DND-41 (cell line): ENCODE measurements around the gene NRXN3.

Experiments
- ATAC-seq: fragments of 200-7000 bp; cut with Tn5 transposase; 3 replicates; pipeline ENCODE4 v1.9.1; 2021; ENCODE audit warnings: low read depth; ENCODE audit not compliant: insufficient read depth
- DNase-seq: peaks from one replicate; pipeline ENCODE4 v3.0.0-alpha.2; 2020
- H2AFZ ChIP-seq: 2 replicates; pipeline ENCODE4 v1.6.0; 2012; ENCODE audit warnings: low read depth, low read length
- H3K27ac ChIP-seq: 2 replicates; pipeline ENCODE4 v1.5.1; 2012; ENCODE audit warnings: low read length, inconsistent platforms
- H3K27me3 ChIP-seq: fragments of 200-600 bp; sonication (generic); 2 replicates; pipeline ENCODE4 v1.6.0; 2012; ENCODE audit warnings: low read length, mild to moderate bottlenecking, inconsistent platforms; ENCODE audit not compliant: insufficient read depth, poor library complexity
- H3K36me3 ChIP-seq: 2 replicates; pipeline ENCODE4 v1.5.1; 2012; ENCODE audit warnings: low read length, inconsistent platforms; ENCODE audit not compliant: insufficient read depth
- H3K4me1 ChIP-seq: 2 replicates; pipeline ENCODE4 v1.5.1; 2012; ENCODE audit warnings: mild to moderate bottlenecking, low read length; ENCODE audit not compliant: insufficient read depth
- H3K4me2 ChIP-seq: 2 replicates; pipeline ENCODE4 v1.6.0; 2012; ENCODE audit warnings: mild to moderate bottlenecking, moderate library complexity, low read length, inconsistent platforms; ENCODE audit not compliant: insufficient read depth
- H3K4me3 ChIP-seq, 2 experiments: fragments of 200-600 bp in 1 of 2; shearing (Covaris generic) in 1 of 2; 2 replicates each; pipeline ENCODE4 v1.5.1; 2012 to 2016; ENCODE audit warnings: inconsistent platforms in 2 of 2, low read length in 2 of 2, mild to moderate bottlenecking in 2 of 2, low read depth in 1 of 2, moderate library complexity in 1 of 2
- H3K79me2 ChIP-seq: 2 replicates; pipeline ENCODE4 v1.6.0; 2012; ENCODE audit warnings: low read length, inconsistent platforms; ENCODE audit not compliant: insufficient read depth
- H3K9ac ChIP-seq: 2 replicates; pipeline ENCODE4 v1.6.0; 2012; ENCODE audit warnings: low read depth, mild to moderate bottlenecking, inconsistent platforms, low read length, moderate library complexity
- H3K9me3 ChIP-seq: 2 replicates; pipeline ENCODE4 v1.5.1; 2012; ENCODE audit warnings: low read length, moderate library complexity, mild to moderate bottlenecking, inconsistent platforms; ENCODE audit not compliant: insufficient read depth, severe bottlenecking
- H4K20me1 ChIP-seq: 2 replicates; pipeline ENCODE4 v1.6.0; 2012; ENCODE audit warnings: low read length; ENCODE audit not compliant: insufficient read depth
- CTCF ChIP-seq: IDR thresholded peaks from 2 replicates; pipeline ENCODE4 v1.5.1; 2012; ENCODE audit warnings: borderline replicate concordance, low read length, moderate library complexity, mild to moderate bottlenecking; ENCODE audit not compliant: poor library complexity, severe bottlenecking; ENCODE audit errors: extremely low read depth
- EZH2 ChIP-seq: IDR thresholded peaks from 3 replicates; pipeline ENCODE4 v1.6.1; 2012; ENCODE audit warnings: borderline replicate concordance, low read depth, mild to moderate bottlenecking, moderate library complexity, low read length, inconsistent platforms; ENCODE audit not compliant: severe bottlenecking

NRXN3 gene

GRCh38 chr14:79786522-79786921 is 1616.3 kb downstream of the NRXN3 start:
- DNase-seq (no peak), ATAC-seq (no peak)
- no peak overlapping the region for H2AFZ ChIP-seq
- H3K4me3 ChIP-seq = no peak overlapping the region
- H3K27ac ChIP-seq = no peak overlapping the region
- H3K79me2 ChIP-seq = no peaks in the 10 kb centered on the region
- no peaks in the 10 kb centered on the region for H3K36me3 ChIP-seq
- TF ChIP-seq CTCF = no peak
- TF ChIP-seq EZH2 = no peak
- H3K9ac ChIP-seq = no peak overlapping the region
- H3K9me3 ChIP-seq = no peaks in the 10 kb centered on the region
- no peak overlapping the region for H3K4me2 ChIP-seq
- no peaks in the 10 kb centered on the region for H3K27me3 ChIP-seq
- no peaks in the 10 kb centered on the region for H4K20me1 ChIP-seq
- H3K4me1 ChIP-seq = no peaks in the 10 kb centered on the region

- no peaks in the 10 kb centered on the region for H3K27me3 ChIP-seq
- no peaks in the 10 kb centered on the region for H3K9me3 ChIP-seq
- H3K36me3 ChIP-seq = no peaks in the 10 kb centered on the region
- ATAC-seq (no peak), DNase-seq (no peak)
- no peak overlapping the region for H2AFZ ChIP-seq
- no peaks in the 10 kb centered on the region for H4K20me1 ChIP-seq
- no peak overlapping the region for H3K4me3 ChIP-seq
- TF ChIP-seq EZH2 (no peak), CTCF (no peak)
- no peak overlapping the region for H3K27ac ChIP-seq
- H3K4me2 ChIP-seq = no peak overlapping the region
- H3K9ac ChIP-seq = no peak overlapping the region
- no peaks in the 10 kb centered on the region for H3K4me1 ChIP-seq
- H3K79me2 ChIP-seq = no peaks in the 10 kb centered on the region
These were observed 1618.2 kb downstream of the NRXN3 start for GRCh38 chr14:79788346-79788745.

GRCh38 chr14:79791055-79791732 is 1621.0 kb downstream of the NRXN3 start:
- H3K36me3 ChIP-seq = no peaks in the 10 kb centered on the region
- H3K79me2 ChIP-seq = no peaks in the 10 kb centered on the region
- no peaks in the 10 kb centered on the region for H3K9me3 ChIP-seq
- no peak overlapping the region for H3K27ac ChIP-seq
- no peak overlapping the region for H3K4me3 ChIP-seq
- no peak overlapping the region for H3K4me2 ChIP-seq
- no peaks in the 10 kb centered on the region for H4K20me1 ChIP-seq
- ATAC-seq (no peak), DNase-seq (no peak)
- TF ChIP-seq EZH2 (no peak), CTCF (no peak)
- no peaks in the 10 kb centered on the region for H3K27me3 ChIP-seq
- no peaks in the 10 kb centered on the region for H3K4me1 ChIP-seq
- no peak overlapping the region for H3K9ac ChIP-seq
- no peak overlapping the region for H2AFZ ChIP-seq
